GM04504 (cell line): ENCODE results near the gene ADGRG6.
"Not testable (repeated sequence)": the region's sequence is repeated elsewhere in the genome, so short reads cannot be mapped to it uniquely, and the experiment has no call there.

Experiments used
- DNase-seq: peaks from one replicate; pipeline ENCODE4 v3.0.0-alpha.2; 2012; ENCODE audit warnings: low read depth

Gene ADGRG6

GRCh38 chr6:142446168-142446567 lies 144.4 kb downstream of the ADGRG6 start:
- DNase-seq: no peak

GRCh38 chr6:142446576-142446975 lies 144.8 kb downstream of the ADGRG6 start:
- DNase-seq: no peak

GRCh38 chr6:142448091-142448729 lies 146.4 kb downstream of the ADGRG6 start:
- DNase-seq: no peak

- not testable (repeated sequence) for DNase-seq
Measured at GRCh38 chr6:142450856-142451255, 149.0 kb downstream of the ADGRG6 start.

- DNase-seq: no peak
Measured at GRCh38 chr6:142452993-142453392, 151.2 kb downstream of the ADGRG6 start.

GRCh38 chr6:142454196-142454595 lies 152.4 kb downstream of the ADGRG6 start:
- not testable (repeated sequence) for DNase-seq

- DNase-seq: not testable (repeated sequence)
Measured at GRCh38 chr6:142454848-142455247, 153.0 kb downstream of the ADGRG6 start.

GRCh38 chr6:142455957-142456589 lies 154.3 kb downstream of the ADGRG6 start:
- no peak for DNase-seq

GRCh38 chr6:142457638-142458406 lies 156.0 kb downstream of the ADGRG6 start:
- no peak for DNase-seq

- no peak for DNase-seq
Measured at GRCh38 chr6:142458836-142459235, 157.0 kb downstream of the ADGRG6 start.

- no peak for DNase-seq
Measured at GRCh38 chr6:142459271-142459670, 157.5 kb downstream of the ADGRG6 start.

- no peak for DNase-seq
Measured at GRCh38 chr6:142462260-142462659, 160.5 kb downstream of the ADGRG6 start.

- DNase-seq: no peak
Measured at GRCh38 chr6:142463988-142464387, 162.2 kb downstream of the ADGRG6 start.

GRCh38 chr6:142469220-142469619 lies 167.4 kb downstream of the ADGRG6 start:
- DNase-seq: no peak

- DNase-seq: no peak
Measured at GRCh38 chr6:142470421-142470820, 168.6 kb downstream of the ADGRG6 start.

GRCh38 chr6:142474531-142475289 lies 172.9 kb downstream of the ADGRG6 start:
- peak; percentile 23 for DNase-seq

GRCh38 chr6:142476452-142476851 lies 174.6 kb downstream of the ADGRG6 start:
- no peak for DNase-seq

- DNase-seq: no peak
Measured at GRCh38 chr6:142478117-142478516, 176.3 kb downstream of the ADGRG6 start.

GRCh38 chr6:142481466-142481865 lies 179.7 kb downstream of the ADGRG6 start:
- no peak for DNase-seq

- no peak for DNase-seq
Measured at GRCh38 chr6:142482249-142482648, 180.4 kb downstream of the ADGRG6 start.

- no peak for DNase-seq
Measured at GRCh38 chr6:142482974-142483373, 181.2 kb downstream of the ADGRG6 start.

- DNase-seq: no peak
Measured at GRCh38 chr6:142485256-142485655, 183.4 kb downstream of the ADGRG6 start.
